Pancreas (tissue), 10 donors: ENCODE results near the gene AUTS2. TPM values are rescaled to one million over a fixed set of nuclear protein-coding genes. Genes with fewer than 3 reads are reported as not detected.
A peak's percentile ranks its signal among the peaks of the same experiment; 100 is the strongest.

Experiments used
- ATAC-seq, 4 donors: fragments of 200-7000 bp; cut with Tn5 transposase; one replicate each; pipeline versions ENCODE4 v1.8.0 to v1.9.1; 2020; ENCODE audit warnings: mild to moderate bottlenecking in 4 of 4, moderate library complexity in 4 of 4
- DNase-seq, 6 donors: peaks; one replicate each; pipeline ENCODE4 v3.0.0-alpha.2; 2020
- FAIRE-seq: peaks from 2 replicates; lab custom pipeline; 2012; peaks lifted over from hg19 to GRCh38; lab: Jason Lieb, UNC
- H3K27ac ChIP-seq, 4 donors: fragments of 200-600 bp; sonication (generic); 1 replicate in 3 of 4; 2 replicates in 1 of 4; pipeline versions ENCODE4 v1.5.0 to v1.8.0; 2020
- H3K27me3 ChIP-seq, 4 donors: fragments of 200-600 bp; one replicate each; pipeline ENCODE4 v1.8.0; 2021
- H3K36me3 ChIP-seq, 3 donors: fragments of 200-600 bp; sonication (generic) in 1 of 3; one replicate each; pipeline versions ENCODE4 v1.5.0 to v1.8.0; 2020 to 2021
- H3K4me1 ChIP-seq, 3 donors: fragments of 200-600 bp; one replicate each; pipeline ENCODE4 v1.8.0; 2021
- H3K4me3 ChIP-seq, 4 donors: fragments of 200-600 bp; sonication (generic) in 2 of 4; one replicate each; pipeline versions ENCODE4 v1.5.0 to v1.8.0; 2020 to 2021
- H3K9me3 ChIP-seq, 4 donors: fragments of 200-600 bp; one replicate each; pipeline ENCODE4 v1.8.0; 2021
- CTCF ChIP-seq, 4 donors: fragments of 200-600 bp; sonication (generic) in 3 of 4; IDR thresholded peaks; one replicate each; pipeline versions ENCODE4 v1.5.0 to v1.8.0; 2021; ENCODE audit warnings: antibody characterized with exemption in 4 of 4
- WGBS, 2 donors: extraction: QIAGEN DNeasy Blood & Tissue Kit; methylation state at CpG; one replicate each; pipeline ENCODE4 v1.1.7; 2013; 5-methylcytosine and 5-hydroxymethylcytosine counted together
- intact Hi-C, 3 donors: fragments of 100-400 bp; cut with DNase I; formaldehyde crosslinking; loops; one replicate each; pipeline versions ENCODE4 v1.11.1 to v1.14.2; 2022
- polyA plus RNA-seq, 2 donors: library from polyadenylated mRNA; stranded (reverse); fragments of 200-250 nt; gene quantifications; one replicate each; pipeline ENCODE4 v1.2.3, GENCODE V29; 2013
- total RNA-seq, 6 donors: library from RNA; stranded (reverse); fragmentation: NEBNext Ultra II Directional in 4 of 6; extraction: Animal tissue kit (Norgen Biotek cat#: 25700) in 4 of 6; gene quantifications; one replicate each; pipeline versions ENCODE4 v1.2.1 to v1.2.4, GENCODE V29; 2021 to 2023
- donor health status: healthy with polysubstance abuse.
- donor health status: DM: no; HTN: no; CAD: no; lungs with moderate emphysema.
- donor health status: DM: no; HTN: no; CAD: no.
- donor health status: control.
- donor health status: control.
- donor health status: Bipolar disorder and iron deficiency.
- donor health status: DM: yes; HTN: yes; CAD: no.
- donor health status: DM: no; HTN: no; CAD: no.
- donor health status: DM: no; HTN: no; CAD: no.
- donor health status: DM: yes; HTN: yes; CAD: no.

Gene AUTS2
- total and polyA plus RNA-seq, 8 donors = 5.8 to 16.8 (median 9.9) TPM

- DNase-seq (no peak), ATAC-seq (no peak), FAIRE-seq (no peak)
- H3K27me3 ChIP-seq = no peaks in the 10 kb centered on the region
- H3K4me1 ChIP-seq = no peaks in the 10 kb centered on the region
- no peaks in the 10 kb centered on the region for H3K36me3 ChIP-seq
- H3K9me3 ChIP-seq = no peaks in the 10 kb centered on the region
- 72 to 73% methylated on average over 8 of the region's 8 CpGs for WGBS, 2 donors
- no peak overlapping the region for H3K4me3 ChIP-seq
- intact Hi-C loops = no loop called here
- TF ChIP-seq CTCF (IDR thresholded peaks at IDR 0.05) = no peak
- no peak overlapping the region for H3K27ac ChIP-seq
These were observed 308.2 kb downstream of the AUTS2 start for GRCh38 chr7:69906283-69906995.

- Histone ChIP-seq H3K27ac (no peak overlapping the region), H3K36me3 (no peaks in the 10 kb centered on the region), H3K4me1 (no peaks in the 10 kb centered on the region), H3K4me3 (no peak overlapping the region), H3K9me3 (no peaks in the 10 kb centered on the region), H3K27me3 (no peaks in the 10 kb centered on the region)
- DNase-seq (no peak), ATAC-seq (no peak), FAIRE-seq (no peak)
- no peak for TF ChIP-seq CTCF (IDR thresholded peaks at IDR 0.05)
- intact Hi-C loops = no loop called here
These were observed 309.4 kb downstream of the AUTS2 start for GRCh38 chr7:69907720-69908119.

- Histone ChIP-seq H3K9me3 (no peaks in the 10 kb centered on the region), H3K4me3 (no peak overlapping the region), H3K27me3 (no peaks in the 10 kb centered on the region), H3K36me3 (no peaks in the 10 kb centered on the region), H3K4me1 (no peaks in the 10 kb centered on the region), H3K27ac (no peak overlapping the region)
- no peak for TF ChIP-seq CTCF (IDR thresholded peaks at IDR 0.05)
- FAIRE-seq (no peak), DNase-seq (no peak), ATAC-seq (peak in 2 of 4 donors; percentile 46 to 71)
- WGBS, 2 donors = 73 to 78% methylated on average over 1 of the region's 1 CpG
- intact Hi-C loops = no loop called here
These were observed 310.2 kb downstream of the AUTS2 start for GRCh38 chr7:69908454-69908853.

- DNase-seq (no peak), FAIRE-seq (no peak), ATAC-seq (no peak)
- 86 to 92% methylated on average over 3 of the region's 3 CpGs for WGBS, 2 donors
- Histone ChIP-seq H3K27ac (no peak overlapping the region), H3K36me3 (no peaks in the 10 kb centered on the region), H3K4me1 (no peaks in the 10 kb centered on the region), H3K9me3 (no peaks in the 10 kb centered on the region), H3K27me3 (no peaks in the 10 kb centered on the region), H3K4me3 (no peak overlapping the region)
- no peak for TF ChIP-seq CTCF (IDR thresholded peaks at IDR 0.05)
- intact Hi-C loops = no loop called here
These were observed 311.9 kb downstream of the AUTS2 start for GRCh38 chr7:69910150-69910549.

GRCh38 chr7:69911337-69911736, 313.1 kb downstream of the AUTS2 start:
- no peaks in the 10 kb centered on the region for H3K4me1 ChIP-seq
- no peak overlapping the region for H3K27ac ChIP-seq
- TF ChIP-seq CTCF (IDR thresholded peaks at IDR 0.05) = no peak
- ATAC-seq = no peak
- H3K9me3 ChIP-seq = no peaks in the 10 kb centered on the region
- H3K4me3 ChIP-seq = no peak overlapping the region
- FAIRE-seq = no peak
- intact Hi-C loops = no loop called here
- DNase-seq = no peak
- H3K36me3 ChIP-seq = no peaks in the 10 kb centered on the region
- H3K27me3 ChIP-seq = no peaks in the 10 kb centered on the region
- WGBS, 2 donors = 93 to 97% methylated on average over 8 of the region's 8 CpGs
